HAP-1 (cell line): ENCODE results near the gene TRIP12.
A peak's percentile ranks its signal among the peaks of the same experiment; 100 is the strongest.
"Not testable (repeated sequence)": the region's sequence is repeated elsewhere in the genome, so short reads cannot be mapped to it uniquely, and the experiment has no call there.

Source experiments
- DNase-seq, 2 experiments: peaks; one replicate each; pipeline ENCODE4 v3.0.0-alpha.2; 2016 to 2020; ENCODE audit warnings: low spot score in 2 of 2
- H3K27me3 ChIP-seq: fragments of 250-450 bp; sonication (Bioruptor Pico); 2 replicates; pipeline ENCODE4 v1.5.1; 2020; ENCODE audit warnings: low read depth, mild to moderate bottlenecking, moderate library complexity
- H3K36me3 ChIP-seq: fragments of 250-450 bp; sonication (Bioruptor Pico); replicated peaks from 2 replicates; pipeline ENCODE4 v1.5.1; 2020; ENCODE audit warnings: mild to moderate bottlenecking
- H3K4me1 ChIP-seq: fragments of 250-450 bp; sonication (Bioruptor Pico); 2 replicates; pipeline ENCODE4 v1.5.1; 2020; ENCODE audit warnings: mild to moderate bottlenecking
- H3K4me3 ChIP-seq: fragments of 250-450 bp; sonication (Bioruptor Pico); 2 replicates; pipeline ENCODE4 v1.5.1; 2020; ENCODE audit warnings: mild to moderate bottlenecking, moderate library complexity
- H3K9me3 ChIP-seq: fragments of 250-450 bp; sonication (Bioruptor Pico); 2 replicates; pipeline ENCODE4 v1.5.1; 2020; ENCODE audit warnings: mild to moderate bottlenecking, moderate library complexity
- in situ Hi-C: fragments of 300-500 bp; cut with MboI; formaldehyde crosslinking; loops from 3 replicates; pipeline ENCODE4 v1.14.3; 2020; ENCODE audit warnings: low sequenced_read_pairs, inconsistent platforms, mixed read lengths

The TRIP12 gene

GRCh38 chr2:229815858-229816257 lies 106.0 kb downstream of the TRIP12 start:
- peaks cover 34% of the 10 kb centered on the region for H3K36me3 ChIP-seq
- no peaks in the 10 kb centered on the region for H3K4me1 ChIP-seq
- in situ Hi-C loops, result no loop called here
- H3K9me3 ChIP-seq, result no peaks in the 10 kb centered on the region
- DNase-seq, result no peak
- no peaks in the 10 kb centered on the region for H3K27me3 ChIP-seq
- no peak overlapping the region for H3K4me3 ChIP-seq

- Histone ChIP-seq H3K4me3 (no peak overlapping the region), H3K36me3 (peaks cover 39% of the 10 kb centered on the region), H3K9me3 (no peaks in the 10 kb centered on the region), H3K27me3 (no peaks in the 10 kb centered on the region), H3K4me1 (no peaks in the 10 kb centered on the region)
- in situ Hi-C loops, result no loop called here
- DNase-seq, result no peak
These were observed 106.5 kb downstream of the TRIP12 start for GRCh38 chr2:229815342-229815741.

GRCh38 chr2:229810786-229811185 lies 111.0 kb downstream of the TRIP12 start:
- H3K27me3 ChIP-seq, result no peaks in the 10 kb centered on the region
- in situ Hi-C loops, result no loop called here
- H3K9me3 ChIP-seq, result no peaks in the 10 kb centered on the region
- H3K4me1 ChIP-seq, result no peaks in the 10 kb centered on the region
- H3K4me3 ChIP-seq, result no peak overlapping the region
- peaks cover 63% of the 10 kb centered on the region for H3K36me3 ChIP-seq
- no peak for DNase-seq

DNA sequence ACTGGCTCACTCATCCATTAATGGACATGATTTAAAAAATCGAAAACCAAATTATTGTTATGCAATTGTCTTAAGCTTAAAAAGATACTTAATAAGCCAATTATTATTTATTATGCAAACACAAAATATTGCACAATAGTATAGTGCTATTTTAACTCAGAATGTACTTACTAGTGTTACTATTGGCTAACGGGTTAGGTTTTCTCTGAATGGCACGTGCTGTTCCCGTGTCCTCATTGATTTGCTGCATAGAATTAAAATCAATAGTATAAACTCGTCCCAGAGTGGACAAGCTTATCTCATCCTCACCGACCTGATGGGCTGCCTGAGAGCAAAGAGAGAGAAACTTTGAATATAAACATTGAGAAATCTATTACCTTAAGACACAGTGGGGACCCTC lies 116.2 kb downstream of the TRIP12 start:
- Histone ChIP-seq H3K36me3 (peaks cover 63% of the 10 kb centered on the region), H3K27me3 (no peaks in the 10 kb centered on the region), H3K4me3 (no peak overlapping the region), H3K9me3 (no peaks in the 10 kb centered on the region), H3K4me1 (no peaks in the 10 kb centered on the region)
- in situ Hi-C loops, result no loop called here
- DNase-seq, result no peak

GRCh38 chr2:229802785-229803184 lies 119.0 kb downstream of the TRIP12 start:
- in situ Hi-C loops, result no loop called here
- Histone ChIP-seq H3K4me1 (no peaks in the 10 kb centered on the region), H3K4me3 (no peak overlapping the region), H3K36me3 (peaks cover 43% of the 10 kb centered on the region), H3K9me3 (no peaks in the 10 kb centered on the region), H3K27me3 (no peaks in the 10 kb centered on the region)
- DNase-seq, result no peak

- Histone ChIP-seq H3K36me3 (peaks cover 51% of the 10 kb centered on the region), H3K27me3 (no peaks in the 10 kb centered on the region), H3K4me1 (no peaks in the 10 kb centered on the region), H3K4me3 (no peak overlapping the region), H3K9me3 (no peaks in the 10 kb centered on the region)
- peak; percentile 43 to 74 for DNase-seq
- in situ Hi-C loops, result no loop called here
These were observed 120.6 kb downstream of the TRIP12 start for GRCh38 chr2:229800997-229801754.

DNA sequence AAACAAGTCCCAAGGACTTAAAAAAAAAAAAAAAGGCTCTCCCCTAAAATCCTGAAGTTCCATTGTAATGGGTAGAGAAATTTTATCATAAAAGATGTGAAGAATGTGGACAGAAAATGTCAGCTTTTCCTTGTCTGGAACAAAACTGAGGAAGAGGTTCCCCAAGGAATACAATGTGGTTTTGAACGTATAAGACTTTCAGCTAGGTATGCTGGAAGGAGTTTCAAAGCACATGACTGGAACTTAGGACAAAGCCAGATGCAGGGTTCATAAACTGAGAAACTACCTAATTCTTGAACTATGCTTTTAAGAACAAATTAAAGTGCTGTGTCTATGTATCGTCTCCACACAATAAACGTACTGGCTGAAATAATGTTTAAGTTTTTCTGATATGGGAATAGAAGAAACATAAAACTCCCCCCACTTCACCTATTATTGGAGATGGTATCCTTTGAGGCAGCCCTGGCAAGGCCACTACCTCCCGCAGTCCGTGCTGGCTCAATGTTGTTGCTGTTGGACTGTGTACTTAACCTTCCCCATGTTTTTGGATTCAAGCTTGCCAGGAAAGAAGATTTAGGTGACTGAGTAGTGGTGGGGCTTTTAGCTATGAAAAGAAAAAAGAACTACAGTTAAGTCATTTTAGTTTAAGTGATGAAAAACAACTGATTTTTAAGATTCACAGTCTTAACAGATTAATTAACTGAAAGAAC lies 123.2 kb downstream of the TRIP12 start:
- peaks cover 52% of the 10 kb centered on the region for H3K36me3 ChIP-seq
- no peak overlapping the region for H3K4me3 ChIP-seq
- H3K9me3 ChIP-seq, result no peaks in the 10 kb centered on the region
- DNase-seq, result no peak
- in situ Hi-C loops, result loop anchor here (25.0 kb wide), 1 partner anchor 264 kb away; the partner anchor contains the start of gene SLC16A14
- H3K4me1 ChIP-seq, result no peaks in the 10 kb centered on the region
- no peaks in the 10 kb centered on the region for H3K27me3 ChIP-seq

DNA sequence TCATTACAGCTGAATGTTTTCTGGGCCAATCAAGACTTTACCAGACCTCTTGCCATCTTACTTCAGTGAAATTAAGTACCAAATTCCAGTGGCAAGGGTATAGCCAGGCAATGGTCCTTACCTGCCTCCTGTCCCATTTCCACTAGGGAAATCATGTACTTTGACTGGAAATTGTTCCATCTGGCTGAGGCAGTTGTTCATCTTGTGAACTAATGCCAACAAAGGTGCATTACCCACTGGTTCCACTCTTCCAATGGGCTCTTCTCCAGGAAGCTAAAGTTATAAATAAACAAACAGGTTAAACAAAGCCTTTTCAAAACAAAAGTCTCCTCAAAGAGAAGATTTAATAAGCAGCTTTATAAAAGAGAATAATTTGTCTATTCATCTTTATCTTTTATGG lies 126.8 kb downstream of the TRIP12 start:
- H3K36me3 ChIP-seq, result peaks cover 68% of the 10 kb centered on the region
- in situ Hi-C loops, result loop anchor here (25.0 kb wide), 1 partner anchor 267 kb away; the partner anchor contains the start of gene SLC16A14

GRCh38 chr2:229794636-229795035 lies 127.2 kb downstream of the TRIP12 start:
- DNase-seq, result no peak
- H3K27me3 ChIP-seq, result no peaks in the 10 kb centered on the region
- peaks cover 65% of the 10 kb centered on the region for H3K36me3 ChIP-seq
- H3K9me3 ChIP-seq, result no peaks in the 10 kb centered on the region
- in situ Hi-C loops, result loop anchor here (25.0 kb wide), 1 partner anchor 268 kb away; the partner anchor contains the start of gene SLC16A14
- no peaks in the 10 kb centered on the region for H3K4me1 ChIP-seq
- no peak overlapping the region for H3K4me3 ChIP-seq

More for the DNA sequence above, 126.8 kb downstream of the TRIP12 start:
- Histone ChIP-seq H3K4me1 (no peaks in the 10 kb centered on the region), H3K9me3 (no peaks in the 10 kb centered on the region), H3K27me3 (no peaks in the 10 kb centered on the region), H3K4me3 (no peak overlapping the region)
- no peak for DNase-seq

DNA sequence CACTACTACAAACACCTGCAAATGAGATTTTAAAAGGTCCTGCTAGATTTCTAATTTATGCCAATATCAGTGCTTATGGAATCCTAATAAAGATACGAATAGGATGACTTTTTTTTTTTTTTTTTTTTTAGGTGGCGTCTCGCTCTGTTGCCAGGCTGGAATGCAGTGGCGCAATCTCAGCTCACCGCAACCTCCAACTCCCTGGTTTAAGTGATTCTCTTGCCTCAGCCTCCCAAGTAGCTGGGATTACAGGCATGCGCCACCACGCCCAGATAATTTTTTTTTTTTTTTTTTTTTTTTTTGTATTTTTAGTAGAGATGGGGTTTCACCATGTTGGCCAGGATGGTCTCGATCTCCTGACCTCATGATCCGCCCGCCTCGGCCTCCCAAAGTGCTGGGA lies 135.5 kb downstream of the TRIP12 start:
- in situ Hi-C loops, result loop anchor here (25.0 kb wide), 1 partner anchor 276 kb away; the partner anchor contains the start of gene SLC16A14
- not testable (repeated sequence) for H3K9me3 ChIP-seq, H3K4me1 ChIP-seq, H3K27me3 ChIP-seq, DNase-seq, H3K4me3 ChIP-seq
- H3K36me3 ChIP-seq, result peaks cover 43% of the 10 kb centered on the region

GRCh38 chr2:229784791-229785190 lies 137.0 kb downstream of the TRIP12 start:
- H3K27me3 ChIP-seq, result no peaks in the 10 kb centered on the region
- peaks cover 16% of the 10 kb centered on the region for H3K4me1 ChIP-seq
- H3K4me3 ChIP-seq, result no peak overlapping the region
- in situ Hi-C loops, result loop anchor here (25.0 kb wide), 1 partner anchor 278 kb away; the partner anchor contains the start of gene SLC16A14
- peaks cover 36% of the 10 kb centered on the region for H3K36me3 ChIP-seq
- no peaks in the 10 kb centered on the region for H3K9me3 ChIP-seq
- DNase-seq, result no peak

DNA sequence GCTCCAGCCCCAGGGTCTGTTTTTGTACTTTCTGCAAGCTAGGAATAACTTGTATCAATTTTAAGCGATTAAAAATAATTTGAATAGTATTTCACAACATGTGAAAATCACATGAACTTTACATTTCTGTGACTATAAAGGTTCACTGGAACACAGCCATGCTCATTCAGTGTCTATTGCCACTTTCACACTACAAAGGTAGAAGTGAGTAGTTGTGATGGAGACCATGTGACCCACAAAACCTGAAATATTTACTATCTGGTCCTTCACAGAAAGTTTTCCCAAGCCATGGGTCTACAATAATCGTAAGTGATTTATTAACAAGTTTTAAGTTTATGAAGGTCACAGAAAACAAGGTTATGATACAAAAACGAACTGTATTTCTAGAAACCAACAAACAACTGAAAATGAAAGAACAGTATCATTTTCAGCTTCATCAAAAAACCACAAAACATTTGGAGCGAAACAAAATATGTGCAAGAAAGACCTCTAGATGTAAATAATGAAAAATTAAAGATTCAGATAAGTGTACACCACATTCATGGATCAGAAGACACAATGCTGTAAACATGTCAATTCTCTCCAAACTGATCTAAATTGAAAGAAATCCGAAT lies 138.6 kb downstream of the TRIP12 start:
- H3K4me1 ChIP-seq, result peaks cover 17% of the 10 kb centered on the region
- in situ Hi-C loops, result loop anchor here (25.0 kb wide), 1 partner anchor 279 kb away; the partner anchor contains the start of gene SLC16A14
- H3K36me3 ChIP-seq, result peaks cover 29% of the 10 kb centered on the region
- H3K9me3 ChIP-seq, result no peaks in the 10 kb centered on the region
- no peak overlapping the region for H3K4me3 ChIP-seq
- no peak for DNase-seq
- no peaks in the 10 kb centered on the region for H3K27me3 ChIP-seq

GRCh38 chr2:229780856-229781773 lies 140.7 kb downstream of the TRIP12 start:
- Histone ChIP-seq H3K9me3 (no peaks in the 10 kb centered on the region), H3K27me3 (no peaks in the 10 kb centered on the region), H3K4me1 (peaks cover 24% of the 10 kb centered on the region), H3K4me3 (no peak overlapping the region), H3K36me3 (peaks cover 27% of the 10 kb centered on the region)
- peak in 1 of 2 experiments; percentile 75 for DNase-seq
- in situ Hi-C loops, result loop anchor here (25.0 kb wide), 1 partner anchor 281 kb away; the partner anchor contains the start of gene SLC16A14
